SK-N-SH treated with all-trans-retinoic acid at 6 μM for 48 hours (cell line): ENCODE data around the gene SHC1.

Experiments used
- ATAC-seq: fragments of 200-7000 bp; cut with Tn5 transposase; 3 replicates; pipeline ENCODE4 v1.9.1; 2020; ENCODE audit warnings: mild to moderate bottlenecking, moderate library complexity
- CSDC2 ChIP-seq: fragments of 250-450 bp; sonication (Bioruptor Pico); IDR thresholded peaks from 2 replicates; pipeline ENCODE4 v1.5.0; 2020; ENCODE audit warnings: mild to moderate bottlenecking, moderate library complexity
- ESRRG ChIP-seq: fragments of 250-450 bp; sonication (Bioruptor Pico); IDR thresholded peaks from 2 replicates; pipeline ENCODE4 v1.6.1; 2021; ENCODE audit warnings: mild to moderate bottlenecking
- GLIS3 ChIP-seq: fragments of 250-450 bp; sonication (Bioruptor Pico); IDR thresholded peaks from 2 replicates; pipeline ENCODE4 v1.5.0; 2020; ENCODE audit warnings: mild to moderate bottlenecking, moderate library complexity
- ISL1 ChIP-seq: fragments of 250-450 bp; sonication (Bioruptor Pico); IDR thresholded peaks from 2 replicates; pipeline ENCODE4 v2.1.2; 2022; ENCODE audit warnings: mild to moderate bottlenecking, moderate library complexity
- OSR1 ChIP-seq: fragments of 250-450 bp; sonication (Bioruptor Pico); IDR thresholded peaks from 2 replicates; pipeline ENCODE4 v1.8.0; 2022; ENCODE audit warnings: moderate library complexity, mild to moderate bottlenecking, inconsistent platforms
- PPARA ChIP-seq: fragments of 250-450 bp; sonication (Bioruptor Pico); IDR thresholded peaks from 2 replicates; pipeline ENCODE4 v1.5.0; 2020; ENCODE audit warnings: mild to moderate bottlenecking, borderline replicate concordance
- RARB ChIP-seq: fragments of 250-450 bp; sonication (Bioruptor Pico); IDR thresholded peaks from 2 replicates; pipeline ENCODE4 v1.8.0; 2021; ENCODE audit warnings: mild to moderate bottlenecking, moderate library complexity
- TCF4 ChIP-seq: fragments of 250-450 bp; sonication (Bioruptor Pico); IDR thresholded peaks from 2 replicates; pipeline ENCODE4 v1.8.0; 2021; ENCODE audit warnings: mild to moderate bottlenecking, moderate library complexity, borderline replicate concordance
- TOX ChIP-seq: fragments of 250-450 bp; sonication (Bioruptor Pico); IDR thresholded peaks from 2 replicates; pipeline ENCODE4 v1.8.0; 2021; ENCODE audit warnings: mild to moderate bottlenecking, moderate library complexity, borderline replicate concordance
- ZC3H10 ChIP-seq: fragments of 250-450 bp; sonication (Bioruptor Pico); IDR thresholded peaks from 2 replicates; pipeline ENCODE4 v1.5.1; 2021; ENCODE audit warnings: mild to moderate bottlenecking, moderate library complexity
- ZFP3 ChIP-seq: fragments of 250-450 bp; sonication (Bioruptor Pico); IDR thresholded peaks from 2 replicates; pipeline ENCODE4 v1.5.0; 2020; ENCODE audit warnings: mild to moderate bottlenecking, moderate library complexity
- ZFP30 ChIP-seq: fragments of 450-650 bp; formaldehyde crosslinking; IDR thresholded peaks from 2 replicates; pipeline ENCODE4 v1.5.0; 2022; ENCODE audit warnings: mild to moderate bottlenecking, moderate library complexity
- ZNF565 ChIP-seq: fragments of 450-650 bp; formaldehyde crosslinking; conservative IDR thresholded peaks from 2 replicates; pipeline ENCODE4 v1.5.0; 2020; ENCODE audit warnings: low read depth, mild to moderate bottlenecking, moderate library complexity
- ZNF70 ChIP-seq: fragments of 450-650 bp; formaldehyde crosslinking; IDR thresholded peaks from 2 replicates; pipeline ENCODE4 v1.5.0; 2020; ENCODE audit warnings: mild to moderate bottlenecking, moderate library complexity
- ZNF8 ChIP-seq: fragments of 450-650 bp; formaldehyde crosslinking; IDR thresholded peaks from 2 replicates; pipeline ENCODE4 v1.5.0; 2020; ENCODE audit warnings: mild to moderate bottlenecking, moderate library complexity
- TF ChIP-seq, protein P1 (sequence below): fragments of 250-450 bp; sonication (Bioruptor Pico); IDR thresholded peaks from 2 replicates; pipeline ENCODE4 v1.5.1; 2020; ENCODE audit warnings: low read depth, mild to moderate bottlenecking, moderate library complexity
- TF ChIP-seq, protein P2 (sequence below): fragments of 250-450 bp; sonication (Bioruptor Pico); IDR thresholded peaks from 2 replicates; pipeline ENCODE4 v1.5.1; 2021; ENCODE audit warnings: mild to moderate bottlenecking, moderate library complexity
- TF ChIP-seq, protein P3 (sequence below): fragments of 250-450 bp; sonication (Bioruptor Pico); IDR thresholded peaks from 2 replicates; pipeline ENCODE4 v1.5.0; 2020; ENCODE audit warnings: mild to moderate bottlenecking, moderate library complexity
- TF ChIP-seq, protein P4 (sequence below): fragments of 250-450 bp; sonication (Bioruptor Pico); IDR thresholded peaks from 2 replicates; pipeline ENCODE4 v1.8.0; 2021; ENCODE audit warnings: low read depth, mild to moderate bottlenecking, moderate library complexity, borderline replicate concordance
- TF ChIP-seq, protein P5 (sequence below): fragments of 250-450 bp; sonication (Bioruptor Pico); IDR thresholded peaks from 2 replicates; pipeline ENCODE4 v1.8.0; 2020; ENCODE audit warnings: mild to moderate bottlenecking, moderate library complexity, borderline replicate concordance

Gene SHC1

DNA sequence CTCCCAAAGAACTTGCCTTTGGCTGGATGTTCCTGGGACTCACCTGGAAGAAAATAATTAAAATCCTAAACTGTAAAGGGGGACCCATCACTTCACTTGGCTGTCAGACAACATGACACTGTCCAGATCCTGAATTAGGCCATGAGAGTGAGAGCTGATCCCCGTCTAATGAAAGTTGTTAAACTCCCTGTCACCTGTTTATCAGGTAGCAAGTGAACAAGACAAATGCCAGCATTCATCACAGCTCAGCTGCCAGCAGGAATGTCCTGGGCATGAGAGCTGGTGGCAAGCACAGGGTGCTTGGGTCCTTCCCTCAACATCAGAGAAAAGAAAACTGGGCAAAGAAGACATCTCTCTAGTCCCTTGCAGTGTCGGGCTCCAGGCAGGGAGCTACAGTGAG lies 57.8 kb downstream of the SHC1 start:
- no peak for TF ChIP-seq GLIS3 (CRISPR knock-in tag)
- TF ChIP-seq, protein P1, sequence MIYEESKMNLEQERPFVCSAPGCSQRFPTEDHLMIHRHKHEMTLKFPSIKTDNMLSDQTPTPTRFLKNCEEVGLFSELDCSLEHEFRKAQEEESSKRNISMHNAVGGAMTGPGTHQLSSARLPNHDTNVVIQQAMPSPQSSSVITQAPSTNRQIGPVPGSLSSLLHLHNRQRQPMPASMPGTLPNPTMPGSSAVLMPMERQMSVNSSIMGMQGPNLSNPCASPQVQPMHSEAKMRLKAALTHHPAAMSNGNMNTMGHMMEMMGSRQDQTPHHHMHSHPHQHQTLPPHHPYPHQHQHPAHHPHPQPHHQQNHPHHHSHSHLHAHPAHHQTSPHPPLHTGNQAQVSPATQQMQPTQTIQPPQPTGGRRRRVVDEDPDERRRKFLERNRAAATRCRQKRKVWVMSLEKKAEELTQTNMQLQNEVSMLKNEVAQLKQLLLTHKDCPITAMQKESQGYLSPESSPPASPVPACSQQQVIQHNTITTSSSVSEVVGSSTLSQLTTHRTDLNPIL: no peak
- TF ChIP-seq, protein P2, sequence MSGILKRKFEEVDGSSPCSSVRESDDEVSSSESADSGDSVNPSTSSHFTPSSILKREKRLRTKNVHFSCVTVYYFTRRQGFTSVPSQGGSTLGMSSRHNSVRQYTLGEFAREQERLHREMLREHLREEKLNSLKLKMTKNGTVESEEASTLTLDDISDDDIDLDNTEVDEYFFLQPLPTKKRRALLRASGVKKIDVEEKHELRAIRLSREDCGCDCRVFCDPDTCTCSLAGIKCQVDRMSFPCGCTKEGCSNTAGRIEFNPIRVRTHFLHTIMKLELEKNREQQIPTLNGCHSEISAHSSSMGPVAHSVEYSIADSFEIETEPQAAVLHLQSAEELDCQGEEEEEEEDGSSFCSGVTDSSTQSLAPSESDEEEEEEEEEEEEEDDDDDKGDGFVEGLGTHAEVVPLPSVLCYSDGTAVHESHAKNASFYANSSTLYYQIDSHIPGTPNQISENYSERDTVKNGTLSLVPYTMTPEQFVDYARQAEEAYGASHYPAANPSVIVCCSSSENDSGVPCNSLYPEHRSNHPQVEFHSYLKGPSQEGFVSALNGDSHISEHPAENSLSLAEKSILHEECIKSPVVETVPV (CRISPR knock-in tag): no peak
- no peak for TF ChIP-seq ZNF70 (CRISPR knock-in tag)
- no peak for TF ChIP-seq ESRRG (CRISPR knock-in tag)
- no peak for TF ChIP-seq ZFP3 (CRISPR knock-in tag)
- no peak for TF ChIP-seq TOX (CRISPR knock-in tag)
- TF ChIP-seq RARB: no peak
- TF ChIP-seq ZNF565 (CRISPR knock-in tag): no peak
- TF ChIP-seq ISL1: no peak
- no peak for TF ChIP-seq ZFP30 (CRISPR knock-in tag)
- TF ChIP-seq, protein P3, sequence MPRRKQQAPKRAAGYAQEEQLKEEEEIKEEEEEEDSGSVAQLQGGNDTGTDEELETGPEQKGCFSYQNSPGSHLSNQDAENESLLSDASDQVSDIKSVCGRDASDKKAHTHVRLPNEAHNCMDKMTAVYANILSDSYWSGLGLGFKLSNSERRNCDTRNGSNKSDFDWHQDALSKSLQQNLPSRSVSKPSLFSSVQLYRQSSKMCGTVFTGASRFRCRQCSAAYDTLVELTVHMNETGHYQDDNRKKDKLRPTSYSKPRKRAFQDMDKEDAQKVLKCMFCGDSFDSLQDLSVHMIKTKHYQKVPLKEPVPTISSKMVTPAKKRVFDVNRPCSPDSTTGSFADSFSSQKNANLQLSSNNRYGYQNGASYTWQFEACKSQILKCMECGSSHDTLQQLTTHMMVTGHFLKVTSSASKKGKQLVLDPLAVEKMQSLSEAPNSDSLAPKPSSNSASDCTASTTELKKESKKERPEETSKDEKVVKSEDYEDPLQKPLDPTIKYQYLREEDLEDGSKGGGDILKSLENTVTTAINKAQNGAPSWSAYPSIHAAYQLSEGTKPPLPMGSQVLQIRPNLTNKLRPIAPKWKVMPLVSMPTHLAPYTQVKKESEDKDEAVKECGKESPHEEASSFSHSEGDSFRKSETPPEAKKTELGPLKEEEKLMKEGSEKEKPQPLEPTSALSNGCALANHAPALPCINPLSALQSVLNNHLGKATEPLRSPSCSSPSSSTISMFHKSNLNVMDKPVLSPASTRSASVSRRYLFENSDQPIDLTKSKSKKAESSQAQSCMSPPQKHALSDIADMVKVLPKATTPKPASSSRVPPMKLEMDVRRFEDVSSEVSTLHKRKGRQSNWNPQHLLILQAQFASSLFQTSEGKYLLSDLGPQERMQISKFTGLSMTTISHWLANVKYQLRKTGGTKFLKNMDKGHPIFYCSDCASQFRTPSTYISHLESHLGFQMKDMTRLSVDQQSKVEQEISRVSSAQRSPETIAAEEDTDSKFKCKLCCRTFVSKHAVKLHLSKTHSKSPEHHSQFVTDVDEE (CRISPR knock-in tag): no peak
- TF ChIP-seq CSDC2 (CRISPR knock-in tag): no peak
- TF ChIP-seq, protein P4, sequence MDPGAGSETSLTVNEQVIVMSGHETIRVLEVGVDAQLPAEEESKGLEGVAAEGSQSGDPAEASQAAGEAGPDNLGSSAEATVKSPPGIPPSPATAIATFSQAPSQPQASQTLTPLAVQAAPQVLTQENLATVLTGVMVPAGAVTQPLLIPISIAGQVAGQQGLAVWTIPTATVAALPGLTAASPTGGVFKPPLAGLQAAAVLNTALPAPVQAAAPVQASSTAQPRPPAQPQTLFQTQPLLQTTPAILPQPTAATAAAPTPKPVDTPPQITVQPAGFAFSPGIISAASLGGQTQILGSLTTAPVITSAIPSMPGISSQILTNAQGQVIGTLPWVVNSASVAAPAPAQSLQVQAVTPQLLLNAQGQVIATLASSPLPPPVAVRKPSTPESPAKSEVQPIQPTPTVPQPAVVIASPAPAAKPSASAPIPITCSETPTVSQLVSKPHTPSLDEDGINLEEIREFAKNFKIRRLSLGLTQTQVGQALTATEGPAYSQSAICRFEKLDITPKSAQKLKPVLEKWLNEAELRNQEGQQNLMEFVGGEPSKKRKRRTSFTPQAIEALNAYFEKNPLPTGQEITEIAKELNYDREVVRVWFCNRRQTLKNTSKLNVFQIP: no peak
- TF ChIP-seq PPARA (CRISPR knock-in tag): no peak
- TF ChIP-seq, protein P5, sequence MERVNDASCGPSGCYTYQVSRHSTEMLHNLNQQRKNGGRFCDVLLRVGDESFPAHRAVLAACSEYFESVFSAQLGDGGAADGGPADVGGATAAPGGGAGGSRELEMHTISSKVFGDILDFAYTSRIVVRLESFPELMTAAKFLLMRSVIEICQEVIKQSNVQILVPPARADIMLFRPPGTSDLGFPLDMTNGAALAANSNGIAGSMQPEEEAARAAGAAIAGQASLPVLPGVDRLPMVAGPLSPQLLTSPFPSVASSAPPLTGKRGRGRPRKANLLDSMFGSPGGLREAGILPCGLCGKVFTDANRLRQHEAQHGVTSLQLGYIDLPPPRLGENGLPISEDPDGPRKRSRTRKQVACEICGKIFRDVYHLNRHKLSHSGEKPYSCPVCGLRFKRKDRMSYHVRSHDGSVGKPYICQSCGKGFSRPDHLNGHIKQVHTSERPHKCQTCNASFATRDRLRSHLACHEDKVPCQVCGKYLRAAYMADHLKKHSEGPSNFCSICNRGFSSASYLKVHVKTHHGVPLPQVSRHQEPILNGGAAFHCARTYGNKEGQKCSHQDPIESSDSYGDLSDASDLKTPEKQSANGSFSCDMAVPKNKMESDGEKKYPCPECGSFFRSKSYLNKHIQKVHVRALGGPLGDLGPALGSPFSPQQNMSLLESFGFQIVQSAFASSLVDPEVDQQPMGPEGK (CRISPR knock-in tag): no peak
- no peak for TF ChIP-seq OSR1
- no peak for TF ChIP-seq ZNF8 (CRISPR knock-in tag)
- no peak for TF ChIP-seq TCF4 (CRISPR knock-in tag)
- TF ChIP-seq ZC3H10 (CRISPR knock-in tag): no peak
- ATAC-seq: no peak
